Skeletal muscle cell (primary cell): Measurements from ENCODE around the gene CASS4.

ENCODE experiments used
- DNase-seq: peaks from one replicate; pipeline ENCODE4 v3.0.0-alpha.2; 2010; ENCODE audit warnings: low read depth
- H3K4me3 ChIP-seq: 2 replicates; pipeline ENCODE4 v1.5.1; 2011; ENCODE audit warnings: low read depth, mild to moderate bottlenecking, control low read depth, low read length, moderate library complexity

Gene CASS4

GRCh38 chr20:56420940-56421688, 9.1 kb downstream of the CASS4 start:
- DNase-seq, result no peak
- H3K4me3 ChIP-seq, result no peak overlapping the region

GRCh38 chr20:56422076-56422823, 10.2 kb downstream of the CASS4 start:
- no peak overlapping the region for H3K4me3 ChIP-seq
- DNase-seq, result peak; percentile 34

GRCh38 chr20:56422824-56423189, 10.7 kb downstream of the CASS4 start:
- H3K4me3 ChIP-seq, result peak overlapping the region; percentile 11
- no peak for DNase-seq

GRCh38 chr20:56423211-56423610, 11.2 kb downstream of the CASS4 start:
- peak overlapping the region; percentile 11 for H3K4me3 ChIP-seq
- DNase-seq, result no peak

GRCh38 chr20:56423886-56424285, 11.8 kb downstream of the CASS4 start:
- no peak for DNase-seq
- no peak overlapping the region for H3K4me3 ChIP-seq

GRCh38 chr20:56424931-56425330, 12.9 kb downstream of the CASS4 start:
- no peak overlapping the region for H3K4me3 ChIP-seq
- DNase-seq, result no peak

- no peak for DNase-seq
- H3K4me3 ChIP-seq, result no peak overlapping the region
Measured at GRCh38 chr20:56426026-56426425, 14.0 kb downstream of the CASS4 start.

GRCh38 chr20:56426926-56427325, 14.9 kb downstream of the CASS4 start:
- no peak overlapping the region for H3K4me3 ChIP-seq
- DNase-seq, result no peak

GRCh38 chr20:56427797-56428196, 15.7 kb downstream of the CASS4 start:
- DNase-seq, result no peak
- H3K4me3 ChIP-seq, result no peak overlapping the region

- H3K4me3 ChIP-seq, result no peak overlapping the region
- no peak for DNase-seq
Measured at GRCh38 chr20:56428410-56428809, 16.4 kb downstream of the CASS4 start.

- H3K4me3 ChIP-seq, result no peak overlapping the region
- no peak for DNase-seq
Measured at GRCh38 chr20:56428881-56429280, 16.8 kb downstream of the CASS4 start.

- H3K4me3 ChIP-seq, result no peak overlapping the region
- DNase-seq, result no peak
Measured at GRCh38 chr20:56429502-56429901, 17.4 kb downstream of the CASS4 start.

GRCh38 chr20:56429941-56430340, 17.9 kb downstream of the CASS4 start:
- no peak for DNase-seq
- no peak overlapping the region for H3K4me3 ChIP-seq

- no peak for DNase-seq
- no peak overlapping the region for H3K4me3 ChIP-seq
Measured at GRCh38 chr20:56430461-56430860, 18.4 kb downstream of the CASS4 start.

- DNase-seq, result no peak
- no peak overlapping the region for H3K4me3 ChIP-seq
Measured at GRCh38 chr20:56430957-56431356, 18.9 kb downstream of the CASS4 start.

- no peak overlapping the region for H3K4me3 ChIP-seq
- DNase-seq, result peak; percentile 30
Measured at GRCh38 chr20:56431471-56431870, 19.4 kb downstream of the CASS4 start.

GRCh38 chr20:56433221-56433879, 21.3 kb downstream of the CASS4 start:
- no peak for DNase-seq
- no peak overlapping the region for H3K4me3 ChIP-seq

- DNase-seq, result peak; percentile 73
- no peak overlapping the region for H3K4me3 ChIP-seq
Measured at GRCh38 chr20:56433880-56434255, 21.8 kb downstream of the CASS4 start.

GRCh38 chr20:56437196-56437960, 25.3 kb downstream of the CASS4 start:
- H3K4me3 ChIP-seq, result no peak overlapping the region
- no peak for DNase-seq

- H3K4me3 ChIP-seq, result no peak overlapping the region
- DNase-seq, result no peak
Measured at GRCh38 chr20:56438284-56438683, 26.2 kb downstream of the CASS4 start.
